ENCODE results near the gene CACNG5.

The CACNG5 gene

DNA sequence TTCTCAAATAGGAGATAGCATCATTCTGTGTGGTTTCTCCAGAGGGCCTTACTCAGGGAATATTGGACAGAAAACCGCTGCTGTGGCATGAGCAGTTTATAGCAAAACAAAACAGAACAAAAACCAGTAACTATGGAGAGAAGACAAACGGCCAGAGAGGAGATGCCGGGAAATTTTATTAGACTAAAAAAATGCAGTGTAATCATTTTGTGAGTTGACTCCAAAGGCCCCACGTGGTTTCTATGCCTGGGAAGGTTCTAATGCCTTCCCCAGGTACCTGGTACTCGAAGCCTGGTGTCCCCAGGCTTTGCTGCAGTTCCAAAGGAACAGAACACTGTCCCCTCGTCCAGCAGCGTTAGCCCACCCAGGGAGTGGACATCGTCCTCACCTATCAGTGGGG is 12.9 kb upstream of the CACNG5 start:
- DNase-seq (ENCODE audit: low read depth in 2 of 2): no peak

DNA sequence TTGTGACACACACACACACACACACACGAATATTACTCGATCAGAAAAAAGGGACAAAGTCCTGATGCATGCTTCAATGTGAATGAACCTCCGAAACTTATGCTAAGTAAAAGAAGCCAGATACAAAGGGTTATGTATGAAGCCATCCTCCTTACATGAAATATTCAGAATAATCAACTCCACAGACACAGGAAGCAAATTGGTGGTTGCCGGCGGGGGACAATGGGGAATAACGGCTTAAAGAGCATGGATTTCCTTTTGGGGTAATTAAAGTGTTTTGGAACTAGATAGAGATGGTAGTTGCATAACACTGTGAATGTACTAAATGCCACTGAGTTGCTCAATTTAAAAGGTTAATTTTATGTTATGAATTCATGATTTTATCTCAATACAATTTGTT is 8.1 kb upstream of the CACNG5 start:
- no peak for DNase-seq (ENCODE audit: low read depth in 2 of 2)

DNA sequence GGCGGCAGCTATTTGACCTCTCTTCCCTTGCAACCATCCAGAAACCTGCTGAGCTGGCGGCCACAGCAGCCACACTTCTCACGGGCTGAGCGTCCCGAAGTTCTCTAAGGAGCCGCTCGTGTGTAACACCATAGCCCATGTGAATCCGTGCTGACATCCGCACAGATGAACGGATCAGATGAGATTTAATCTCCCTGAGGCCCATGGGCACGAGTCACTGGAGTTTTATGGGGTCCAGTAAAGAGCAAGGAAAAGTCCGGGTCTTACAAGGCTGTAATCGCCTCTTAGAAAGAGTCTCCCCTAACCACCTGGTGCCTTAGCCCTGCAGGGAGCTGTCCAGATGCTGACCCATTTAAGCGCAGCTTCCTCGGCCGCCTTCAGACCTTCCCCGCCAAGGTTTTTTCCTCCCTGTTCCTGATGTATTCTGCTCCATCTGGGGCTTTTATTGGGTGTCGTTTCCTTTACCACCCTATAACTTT is 5.5 kb upstream of the CACNG5 start:
- no peak for DNase-seq (ENCODE audit: low read depth in 2 of 2)

DNA sequence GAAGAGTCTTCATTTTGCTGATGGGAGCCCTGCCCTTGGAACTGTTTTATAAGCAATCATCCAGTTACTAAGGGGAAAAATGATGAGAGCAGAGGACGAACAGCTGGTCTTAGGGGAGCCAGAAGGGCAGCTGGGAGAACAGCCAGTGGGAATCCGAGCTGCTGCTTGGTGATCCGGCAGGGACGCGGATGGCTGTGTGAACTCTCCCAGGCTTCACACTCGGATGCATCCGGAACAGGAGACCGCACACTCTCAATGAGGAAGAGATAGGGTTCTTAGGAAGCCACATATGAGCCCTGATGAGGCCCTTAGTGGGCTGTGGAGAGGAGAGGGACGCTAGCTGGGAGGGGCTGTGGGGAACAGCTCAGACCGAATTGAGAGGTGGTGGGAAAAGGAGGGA is 5.0 kb upstream of the CACNG5 start:
- DNase-seq (ENCODE audit: low read depth in 2 of 2): no peak

DNA sequence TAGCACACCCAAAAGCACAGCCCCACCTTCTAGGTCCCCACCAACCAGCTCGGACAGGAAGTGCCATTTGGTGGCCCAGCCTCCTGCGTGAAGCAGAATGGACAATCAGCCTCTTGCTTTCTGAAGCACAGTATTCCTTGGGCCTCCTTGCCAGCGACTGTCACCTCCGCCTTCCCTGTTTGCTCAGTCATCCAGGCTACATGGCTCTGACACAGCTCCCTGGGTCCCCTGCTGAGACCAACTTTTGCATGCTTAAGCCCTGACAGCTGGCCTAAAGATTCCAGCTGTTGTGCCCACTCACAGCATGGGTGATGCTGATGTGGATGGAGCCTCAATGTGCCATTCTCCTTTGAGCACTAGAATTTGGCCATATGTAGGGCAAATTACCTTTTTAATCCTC is 4.5 kb upstream of the CACNG5 start:
- no peak for DNase-seq (ENCODE audit: low read depth in 2 of 2)

DNA sequence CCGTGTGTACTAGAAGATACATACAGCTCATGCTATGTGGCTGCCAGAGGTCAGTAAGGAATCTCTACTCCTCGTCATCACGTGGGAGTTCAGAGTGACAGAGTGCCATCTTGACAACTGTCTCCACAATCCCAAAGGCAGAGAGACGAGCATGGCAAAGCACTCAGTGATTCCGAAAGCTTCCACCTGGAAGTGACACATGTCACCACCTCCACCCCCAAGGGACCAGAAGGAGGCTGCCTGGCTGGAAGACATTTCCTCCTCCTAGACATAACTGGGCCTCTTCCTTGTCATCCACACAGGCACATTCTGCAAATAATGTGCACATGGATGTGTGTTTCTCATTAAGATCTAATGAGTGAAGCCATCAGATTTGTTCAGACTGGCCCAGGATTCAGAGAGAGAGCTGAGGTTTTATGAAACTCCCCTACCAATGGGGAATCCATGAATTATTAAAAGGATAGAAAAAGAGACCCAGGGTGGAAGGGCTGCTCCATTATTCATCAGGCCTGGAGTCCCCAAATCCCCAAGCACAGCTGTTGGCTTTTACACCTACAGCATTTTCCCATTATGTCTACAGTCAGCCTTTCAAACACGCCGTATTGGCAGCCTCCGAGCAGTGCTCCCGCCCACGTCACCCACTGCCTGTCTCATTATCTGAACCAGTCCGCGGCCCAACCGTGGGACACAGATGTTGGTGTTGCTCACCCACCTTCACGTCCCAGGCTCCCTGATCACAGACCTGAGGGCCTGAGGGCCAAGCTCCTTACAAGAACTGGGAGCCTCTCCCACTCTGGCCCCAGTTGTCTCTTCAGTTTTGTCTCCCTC is 3.3 kb upstream of the CACNG5 start:
- DNase-seq (ENCODE audit: low read depth in 2 of 2): no peak

DNA sequence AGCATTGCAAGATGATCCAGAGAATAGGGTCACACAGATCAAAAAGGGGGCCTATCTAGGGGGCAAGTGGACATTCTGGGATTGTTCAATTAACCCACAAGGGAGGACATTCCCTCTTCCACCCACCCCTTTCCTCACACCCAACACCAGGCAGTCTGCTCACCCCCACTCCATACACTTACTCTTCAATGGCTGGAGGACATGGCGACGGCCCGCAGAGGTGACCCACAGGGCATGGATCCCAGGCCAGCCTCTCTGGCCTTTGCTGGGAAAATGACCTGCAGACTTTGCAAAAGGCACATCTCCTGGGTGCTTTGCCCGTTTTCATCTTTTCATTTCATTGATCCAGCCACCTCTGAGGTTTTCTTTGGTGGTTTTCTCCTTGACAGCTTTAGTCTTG is 1.7 kb upstream of the CACNG5 start:
- DNase-seq (ENCODE audit: low read depth in 2 of 2): no peak

DNA sequence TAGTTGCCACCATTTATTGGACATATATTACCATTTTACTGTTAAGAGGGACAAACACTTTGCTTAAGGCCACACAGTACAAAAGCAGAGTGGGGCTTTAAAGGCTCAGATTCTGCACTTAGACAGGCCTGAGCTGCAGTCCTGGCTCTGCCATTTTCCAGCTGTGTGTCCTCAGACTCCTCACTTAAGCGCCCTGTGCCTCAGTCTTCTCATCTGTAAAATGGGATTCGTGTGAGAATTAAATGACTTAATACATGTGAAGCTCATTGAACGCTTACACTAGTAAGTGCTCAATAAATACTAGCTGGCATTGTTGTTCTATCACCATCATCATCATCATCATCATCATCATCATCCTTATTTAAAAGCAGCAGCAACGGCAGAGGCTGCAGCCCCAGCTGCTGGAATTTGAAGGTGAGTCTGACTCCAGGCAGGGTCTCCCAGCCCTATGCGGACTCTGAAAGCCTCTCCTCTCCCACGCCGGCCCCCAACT is 445 bp upstream of the CACNG5 start:
- no peak for DNase-seq (ENCODE audit: low read depth in 2 of 2)

DNA sequence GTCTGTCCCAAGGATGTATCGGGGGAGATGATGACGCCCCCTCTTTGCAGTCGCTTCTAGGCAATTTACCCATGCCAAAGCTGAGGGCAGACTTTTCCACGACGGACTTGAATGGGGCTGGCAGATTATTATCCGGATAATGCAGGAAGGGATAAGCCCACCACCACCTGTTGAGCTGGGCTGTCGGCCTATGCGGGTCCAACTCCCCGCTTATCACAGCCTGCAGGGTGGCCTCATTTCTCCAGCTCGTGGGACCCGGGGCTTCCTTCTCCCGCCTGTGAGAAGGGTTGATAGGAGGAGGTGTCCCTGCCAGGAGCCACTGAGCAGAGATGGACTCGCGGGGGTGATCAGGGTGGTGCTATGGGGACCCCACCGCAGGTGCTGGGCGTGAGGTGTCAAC is 559 bp downstream of the CACNG5 start:
- DNase-seq (ENCODE audit: low read depth in 2 of 2): no peak

DNA sequence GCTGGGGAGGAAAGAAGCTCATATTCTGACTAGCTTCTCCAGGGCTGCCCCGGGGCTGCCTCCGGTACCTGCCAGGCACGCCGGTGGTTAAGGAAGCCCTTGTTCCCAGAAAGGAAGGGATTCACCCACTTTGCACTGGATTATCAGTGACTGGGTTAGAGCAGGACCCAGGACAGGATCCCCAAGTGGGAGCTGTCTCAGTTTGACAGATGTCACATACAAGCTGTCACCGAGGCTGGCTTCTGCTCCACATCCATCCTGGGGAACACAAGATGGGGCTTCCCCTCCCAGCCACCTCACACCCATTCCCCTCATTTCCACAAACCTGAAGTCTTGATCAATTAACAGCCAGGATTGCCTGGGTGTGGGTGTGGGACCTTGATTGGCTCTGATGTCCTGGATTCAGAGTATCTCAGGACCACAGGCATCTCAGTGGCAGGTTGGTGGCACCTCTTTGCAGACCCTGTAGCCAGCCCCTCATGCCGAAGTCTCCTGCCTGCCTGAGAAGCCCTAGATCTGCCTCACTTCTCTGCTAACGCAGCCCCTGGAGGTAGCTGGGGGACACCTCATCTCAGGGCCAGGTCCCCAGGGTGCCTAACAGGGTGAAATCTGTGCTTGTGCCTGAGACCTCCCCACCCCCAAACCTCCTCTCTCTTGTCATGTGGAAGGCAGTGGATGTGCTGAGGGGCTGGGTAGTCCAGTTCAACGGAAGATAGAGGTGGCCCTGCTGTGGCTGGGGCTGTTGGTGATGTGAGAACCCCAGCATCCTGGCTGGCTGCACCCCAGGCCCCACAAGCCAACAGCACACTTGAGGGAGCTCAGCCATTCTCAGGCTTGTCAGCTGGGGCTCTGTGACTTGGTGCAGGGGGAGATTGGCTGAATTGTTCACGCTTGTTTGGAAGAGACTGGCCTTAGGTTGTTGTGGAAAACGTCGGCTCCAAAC is 1.4 kb downstream of the CACNG5 start:
- no peak for DNase-seq (ENCODE audit: low read depth in 2 of 2)

DNA sequence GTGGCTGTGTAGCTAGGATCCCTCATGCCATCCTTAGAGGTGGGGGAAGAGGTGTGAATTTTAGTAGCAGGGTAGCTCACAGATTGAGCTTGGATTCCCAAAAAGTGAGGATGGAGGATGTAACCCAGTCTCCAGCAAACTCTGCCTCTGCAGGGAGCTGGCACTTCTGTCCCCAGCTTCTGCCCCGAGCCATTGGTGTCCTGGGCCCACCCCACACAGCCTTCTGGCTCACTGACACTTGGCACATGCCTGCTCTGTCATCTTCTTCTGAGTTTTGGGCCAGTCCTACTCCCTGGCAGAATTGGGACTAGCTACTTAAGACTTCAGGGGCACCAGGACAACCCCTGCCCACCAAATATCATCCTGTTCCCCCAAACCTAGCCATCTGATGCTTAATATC is 2.3 kb downstream of the CACNG5 start:
- no peak for DNase-seq (ENCODE audit: low read depth in 2 of 2)

DNA sequence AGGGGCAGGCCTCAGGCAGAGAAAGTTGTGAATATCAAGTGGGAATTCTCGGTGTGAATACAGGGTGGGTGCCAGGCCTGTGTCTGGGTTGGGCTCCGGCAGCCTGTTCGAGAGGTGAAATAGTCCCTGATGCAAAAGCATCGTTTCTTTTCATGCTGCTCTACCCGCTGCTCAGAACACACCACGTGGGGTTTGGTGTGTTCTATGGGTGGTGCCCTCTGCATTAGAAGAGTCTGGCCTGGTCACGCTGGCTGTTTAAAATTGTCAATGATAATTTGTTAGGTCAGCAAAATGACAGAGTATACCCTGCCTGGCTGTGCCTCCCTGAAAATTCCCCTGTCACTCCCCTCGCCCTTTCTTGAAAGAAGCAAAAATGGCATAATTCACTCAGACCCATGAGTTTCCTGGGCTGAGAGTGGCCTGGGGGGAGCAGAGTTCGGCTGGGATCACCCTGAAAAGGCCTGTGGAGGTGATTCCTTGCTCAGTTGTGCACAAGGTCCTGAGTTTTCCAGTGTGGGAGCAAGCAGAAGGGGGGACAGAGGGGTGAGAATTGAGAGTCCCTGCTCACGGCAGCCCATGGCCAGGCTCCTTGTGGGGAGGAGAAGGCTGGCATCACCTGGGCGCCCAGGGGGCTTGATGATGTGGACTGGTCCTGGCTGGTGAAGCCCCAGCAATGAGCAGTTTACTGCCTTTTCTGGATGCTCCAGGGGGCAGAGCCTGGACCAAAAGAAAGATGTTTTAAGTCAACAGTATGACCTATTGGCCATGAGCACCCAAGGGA is 3.2 kb downstream of the CACNG5 start:
- no peak for DNase-seq (ENCODE audit: low read depth in 2 of 2)

DNA sequence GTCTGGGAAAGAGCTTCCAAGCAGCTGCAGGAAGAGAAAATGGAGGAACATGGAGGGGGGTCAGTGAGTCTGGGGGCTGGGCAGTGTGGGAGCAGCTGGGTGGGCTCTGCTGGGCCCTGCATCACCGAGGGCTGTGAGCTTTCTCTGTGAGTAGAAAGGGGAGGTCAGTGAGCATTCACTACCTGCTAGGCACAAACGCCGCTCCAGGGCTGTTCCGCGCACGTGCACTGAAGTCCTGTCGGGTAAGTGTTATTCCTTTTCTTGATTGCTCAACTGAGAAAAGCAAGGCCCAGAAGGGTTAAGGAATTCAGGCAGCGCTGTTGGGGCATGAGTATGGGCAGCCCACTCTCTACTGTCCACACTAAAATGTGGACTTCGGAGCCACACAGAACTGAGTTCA is 4.7 kb downstream of the CACNG5 start:
- DNase-seq (ENCODE audit: low read depth in 2 of 2): no peak

DNA sequence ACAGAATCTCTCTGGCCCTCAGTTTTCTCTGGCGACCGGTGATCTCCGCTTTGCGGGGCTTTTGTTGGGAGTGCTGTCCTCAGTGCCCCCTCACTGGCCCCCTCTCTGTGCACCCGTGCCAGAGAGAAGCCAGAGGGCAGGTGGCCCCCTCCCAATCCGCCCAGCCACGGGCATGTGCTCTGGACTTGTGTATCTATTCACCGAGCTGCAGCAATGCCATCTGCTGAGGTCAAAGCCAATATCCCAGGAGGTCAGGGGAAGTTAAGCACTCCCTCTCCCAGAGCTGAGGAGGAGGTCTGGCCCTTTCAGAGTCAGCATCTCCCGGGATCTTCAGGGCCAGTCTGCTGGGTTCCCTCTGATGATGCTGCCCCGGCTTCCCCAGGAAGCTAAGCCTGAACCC is 5.1 kb downstream of the CACNG5 start:
- no peak for DNase-seq (ENCODE audit: low read depth in 2 of 2)

DNA sequence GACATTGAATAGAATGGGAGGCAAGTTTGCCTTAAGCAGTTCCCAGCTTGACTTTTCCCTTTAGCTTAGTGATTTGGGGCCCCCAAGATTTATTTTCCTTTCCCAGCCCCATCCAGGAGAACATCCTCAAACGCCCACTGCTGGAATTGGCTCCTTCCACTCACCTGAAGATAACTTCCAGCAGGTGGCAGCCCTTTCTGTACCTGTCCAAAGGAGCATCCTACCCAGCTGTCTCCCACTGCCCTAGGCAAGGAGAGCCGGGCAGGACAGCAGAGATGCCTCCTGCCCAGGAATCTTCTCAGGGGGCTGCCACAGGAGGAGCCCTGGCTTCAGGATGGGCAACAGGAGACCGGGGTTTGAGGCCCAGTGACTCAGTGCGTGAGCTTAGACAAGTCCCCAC is 6.4 kb downstream of the CACNG5 start:
- no peak for DNase-seq (ENCODE audit: low read depth in 2 of 2)

DNA sequence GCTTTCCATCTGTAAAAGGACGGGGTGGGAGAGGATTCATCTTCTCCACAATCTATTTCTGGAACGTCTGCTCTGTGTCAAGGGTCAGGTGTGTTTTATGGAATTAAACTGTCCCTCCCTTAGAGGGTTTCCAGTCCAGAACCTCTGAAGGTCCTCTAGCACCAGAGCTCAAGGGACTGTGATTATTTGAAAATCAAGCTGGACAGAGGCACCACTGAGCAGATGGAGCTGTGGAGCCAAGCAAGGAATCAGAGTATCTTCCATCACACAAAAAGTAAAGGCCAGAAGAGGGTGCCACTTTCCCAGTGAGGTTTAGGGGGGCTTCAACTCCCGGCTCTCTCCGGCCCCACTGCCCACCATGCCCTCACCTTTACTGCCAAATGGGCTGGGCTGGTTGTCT is 6.8 kb downstream of the CACNG5 start:
- no peak for DNase-seq (ENCODE audit: low read depth in 2 of 2)

DNA sequence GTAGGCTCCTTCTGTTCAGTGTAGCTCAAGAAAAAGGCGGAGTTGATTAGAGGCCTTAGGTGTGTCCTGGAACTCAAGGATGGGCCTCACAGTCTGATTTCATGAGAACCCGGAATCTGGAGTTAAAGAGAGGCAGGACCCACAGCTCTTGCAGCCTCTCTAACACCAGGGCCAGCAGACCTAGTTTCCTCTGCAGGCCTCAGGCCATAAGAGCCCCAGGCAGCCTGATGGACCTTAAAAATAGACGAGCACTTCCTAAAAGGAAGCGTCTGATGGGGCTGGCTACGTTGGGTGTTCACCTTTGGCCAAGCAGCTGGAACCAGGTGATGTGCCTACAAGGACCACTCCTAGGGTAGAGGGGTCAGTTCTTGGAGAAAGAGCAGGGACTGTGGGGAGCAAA is 7.6 kb downstream of the CACNG5 start:
- no peak for DNase-seq (ENCODE audit: low read depth in 2 of 2)

DNA sequence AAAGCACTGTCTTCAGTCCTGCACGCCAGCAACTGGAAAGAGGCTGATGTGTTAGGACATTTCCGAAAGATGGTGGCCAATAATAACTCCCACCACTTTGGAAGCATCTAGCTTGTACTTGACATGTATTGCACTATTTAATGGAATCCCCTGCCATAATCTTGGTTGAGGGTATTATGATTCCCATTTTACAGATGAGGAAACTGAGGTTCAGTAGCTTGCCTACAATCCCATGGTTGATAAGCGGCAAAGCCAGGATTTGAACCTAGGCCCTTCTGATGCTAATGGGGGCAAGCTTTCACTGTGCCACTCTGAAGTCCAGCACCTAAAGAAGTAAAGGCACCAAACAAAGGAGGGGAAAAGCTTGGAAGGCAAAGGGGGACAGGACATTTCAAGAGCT is 8.0 kb downstream of the CACNG5 start:
- no peak for DNase-seq (ENCODE audit: low read depth in 2 of 2)

DNA sequence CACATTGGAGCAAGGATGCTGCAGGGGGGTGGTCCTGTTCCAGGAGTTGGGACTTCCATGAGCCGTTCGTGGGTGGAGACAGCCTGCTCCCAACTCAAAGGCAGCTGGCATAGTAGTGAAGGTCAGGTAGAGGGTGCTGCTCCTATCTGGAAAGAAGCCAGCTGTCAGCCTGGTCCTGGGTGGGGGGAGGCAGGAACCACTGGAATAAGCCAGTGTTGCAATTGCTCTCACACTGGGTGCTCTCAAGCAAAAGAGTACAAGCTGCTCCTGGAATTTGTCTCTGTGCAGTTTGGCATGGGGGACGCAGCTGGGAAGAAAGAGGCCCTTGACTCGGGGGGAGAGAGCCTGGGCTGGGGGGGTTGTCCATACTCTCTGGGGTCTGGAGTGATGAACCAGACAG is 8.7 kb downstream of the CACNG5 start:
- no peak for DNase-seq (ENCODE audit: low read depth in 2 of 2)

DNA sequence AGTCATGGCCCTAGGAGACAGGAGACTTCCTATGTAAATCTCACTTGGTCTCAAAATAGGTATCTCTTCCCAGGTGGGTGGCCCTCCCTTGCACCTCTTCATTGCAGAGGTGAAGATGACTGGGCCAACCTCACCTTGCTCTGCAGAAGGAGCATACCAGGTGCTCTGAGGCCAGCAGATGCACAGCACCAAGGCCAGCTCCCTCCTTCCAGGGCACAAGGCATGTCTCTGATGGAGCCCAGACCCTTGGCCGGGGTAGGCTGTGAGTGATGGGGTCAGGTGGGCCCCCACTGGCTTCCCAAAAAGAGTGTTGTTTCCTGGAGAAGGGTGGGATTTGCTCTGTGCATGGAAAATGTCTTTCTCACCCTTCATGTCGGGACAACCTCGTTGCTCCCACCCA is 12.8 kb downstream of the CACNG5 start:
- no peak for DNase-seq (ENCODE audit: low read depth in 2 of 2)

DNA sequence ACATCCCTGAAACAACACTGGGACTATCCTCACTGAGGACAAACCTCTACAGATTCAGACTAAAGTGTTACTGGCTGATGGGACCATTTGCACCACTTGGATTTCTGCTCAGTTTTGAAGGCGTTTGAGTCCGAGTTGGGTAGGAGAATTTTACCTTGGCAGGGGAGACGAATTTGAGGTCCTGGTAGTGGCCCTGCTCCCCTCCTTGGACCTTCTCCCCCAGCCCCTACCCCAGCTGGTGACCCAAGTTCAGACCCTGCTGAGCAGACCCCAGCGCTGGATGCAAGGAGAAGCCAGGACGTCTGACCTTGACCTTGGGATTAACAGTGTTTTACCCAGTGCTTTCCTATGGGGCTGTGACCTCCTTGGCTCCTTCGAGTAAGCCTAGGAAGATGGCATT is 13.6 kb downstream of the CACNG5 start:
- DNase-seq (ENCODE audit: low read depth in 2 of 2): no peak

Data from stimulated activated CD4-positive, alpha-beta T cell treated with anti-CD3 and anti-CD28 coated beads, Interleukin-15, amount 100 ng/mL, for 48 hours (primary cell).